ENCODE measurements around the gene SPSB3. TPM values are rescaled to one million over a fixed set of nuclear protein-coding genes. Genes with fewer than 3 reads are reported as not detected.

Gene SPSB3
- total RNA-seq, 1 donor from 2014 or later: 40.3 TPM

DNA sequence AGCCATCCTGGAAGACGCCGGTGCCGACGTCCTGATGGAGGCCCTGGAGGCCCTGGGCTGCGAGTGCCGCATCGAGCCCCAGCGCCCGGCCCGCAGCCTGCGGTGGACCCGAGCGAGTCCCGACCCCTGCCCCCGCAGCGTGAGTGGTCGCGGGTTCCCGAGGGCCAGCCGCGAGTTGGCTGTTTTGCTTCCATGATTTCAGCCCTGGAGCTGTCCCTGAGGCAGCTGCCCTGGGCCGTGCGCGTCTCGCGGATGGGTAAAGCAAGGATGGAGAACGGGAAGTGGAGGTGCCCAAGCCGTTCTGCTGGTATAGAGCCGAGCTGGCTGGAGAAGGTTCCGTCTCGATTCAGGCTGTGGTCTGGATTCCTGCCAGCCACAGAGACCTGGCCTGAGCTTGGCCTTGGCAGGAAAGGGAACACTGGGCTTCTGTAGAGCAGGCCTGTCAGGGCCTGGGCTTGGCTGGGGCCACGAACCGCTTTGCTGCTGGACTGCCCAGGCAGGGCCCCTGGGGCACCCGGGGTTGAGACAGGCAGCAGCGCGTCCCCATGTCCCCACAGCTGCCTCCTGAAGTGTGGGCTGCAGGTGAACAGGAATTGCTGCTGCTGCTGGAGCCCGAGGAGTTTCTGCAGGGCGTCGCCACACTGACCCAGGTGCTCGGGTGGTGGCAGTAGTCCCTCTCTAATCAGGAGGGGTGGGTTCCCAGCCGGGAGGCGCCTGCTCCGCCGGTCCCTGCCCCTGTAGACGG lies 8.5 kb downstream of the SPSB3 start:
- Mint-ChIP-seq H3K4me3 (peak overlapping the region; percentile 87), H3K36me3 (ENCODE audit: low read depth) (peaks cover 24% of the 10 kb centered on the region), H3K27ac (peak overlapping the region; percentile 56), H3K4me1 (peaks cover 24% of the 10 kb centered on the region), H3K27me3 (no peaks in the 10 kb centered on the region), H3K9me3 (no peaks in the 10 kb centered on the region)
- ChIA-PET CTCF (interaction anchor here (3.3 kb wide), 1 partner anchor 8 kb away, joined by 15 read pairs; the partner anchor contains the start of genes NUBP2 and SPSB3), POLR2A (interaction anchor here (1.1 to 5.6 kb wide), 2 partner anchors 9 to 67 kb away, joined by 6 to 88 read pairs; partner anchors contain the start of genes NUBP2 and SPSB3)
- TF ChIP-seq, protein P1, sequence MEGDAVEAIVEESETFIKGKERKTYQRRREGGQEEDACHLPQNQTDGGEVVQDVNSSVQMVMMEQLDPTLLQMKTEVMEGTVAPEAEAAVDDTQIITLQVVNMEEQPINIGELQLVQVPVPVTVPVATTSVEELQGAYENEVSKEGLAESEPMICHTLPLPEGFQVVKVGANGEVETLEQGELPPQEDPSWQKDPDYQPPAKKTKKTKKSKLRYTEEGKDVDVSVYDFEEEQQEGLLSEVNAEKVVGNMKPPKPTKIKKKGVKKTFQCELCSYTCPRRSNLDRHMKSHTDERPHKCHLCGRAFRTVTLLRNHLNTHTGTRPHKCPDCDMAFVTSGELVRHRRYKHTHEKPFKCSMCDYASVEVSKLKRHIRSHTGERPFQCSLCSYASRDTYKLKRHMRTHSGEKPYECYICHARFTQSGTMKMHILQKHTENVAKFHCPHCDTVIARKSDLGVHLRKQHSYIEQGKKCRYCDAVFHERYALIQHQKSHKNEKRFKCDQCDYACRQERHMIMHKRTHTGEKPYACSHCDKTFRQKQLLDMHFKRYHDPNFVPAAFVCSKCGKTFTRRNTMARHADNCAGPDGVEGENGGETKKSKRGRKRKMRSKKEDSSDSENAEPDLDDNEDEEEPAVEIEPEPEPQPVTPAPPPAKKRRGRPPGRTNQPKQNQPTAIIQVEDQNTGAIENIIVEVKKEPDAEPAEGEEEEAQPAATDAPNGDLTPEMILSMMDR (IDR thresholded peaks at IDR 0.05): no peak
- intact Hi-C loops (cut with micrococcal nuclease): loop anchor here (1.0 to 5.0 kb wide), 5 partner anchors 8 to 432 kb away; partner anchors contain the start of genes HAGH, MAPK8IP3, NUBP2 and SPSB3
- ATAC-seq (ENCODE audit: low read depth) (no peak), DNase-seq (no peak)

DNA sequence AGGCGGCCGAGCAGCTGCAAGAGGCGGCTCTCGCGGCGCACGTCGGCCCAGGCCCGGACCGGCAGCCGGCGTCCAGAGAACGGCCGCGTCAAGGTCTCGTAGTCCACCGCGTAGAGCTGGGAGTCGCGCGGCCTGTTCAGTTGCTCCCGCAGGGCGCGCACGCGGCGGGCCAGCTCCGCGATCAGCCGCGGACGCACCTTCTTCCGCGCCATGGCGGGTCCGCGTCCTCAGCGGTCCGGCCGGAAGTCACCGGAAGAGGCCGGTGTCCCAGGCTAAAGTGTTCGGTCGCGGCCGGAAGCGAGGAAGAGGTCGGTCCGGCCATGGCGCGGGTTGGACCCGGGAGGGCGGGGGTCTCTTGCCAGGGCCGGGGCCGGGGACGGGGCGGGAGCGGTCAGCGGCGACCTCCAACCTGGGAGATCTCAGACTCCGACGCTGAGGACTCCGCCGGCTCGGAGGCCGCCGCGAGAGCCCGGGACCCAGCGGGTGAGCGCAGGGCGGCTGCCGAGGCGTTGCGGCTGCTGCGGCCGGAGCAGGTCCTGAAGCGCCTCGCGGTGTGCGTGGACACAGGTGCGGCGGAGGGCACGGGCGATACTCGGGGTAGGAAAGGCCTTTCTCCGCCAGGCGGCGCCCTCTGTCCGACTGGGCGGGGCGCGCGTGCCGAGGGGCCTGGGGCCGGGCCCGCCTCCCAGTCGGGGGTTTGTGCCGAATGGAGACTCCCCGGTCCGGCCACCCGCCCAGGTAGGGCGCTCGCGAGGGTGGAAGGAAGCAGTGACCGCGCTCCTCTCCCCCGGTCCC lies 9.3 kb downstream of the SPSB3 start, which contains the start of gene MRPS34:
TSS of gene MRPS34 (minus strand) at position 227 of the 795 bp plus-strand sequence. CDS start at position 212, 15 bp downstream.
- peaks cover 31% of the 10 kb centered on the region for H3K36me3 Mint-ChIP-seq (ENCODE audit: low read depth)
- H3K27ac Mint-ChIP-seq: peak within 1 kb of the TSS; percentile 89
- H3K27me3 Mint-ChIP-seq: no peaks in the 10 kb centered on the region
- intact Hi-C loops (cut with micrococcal nuclease): loop anchor here (1.0 to 5.0 kb wide), 5 partner anchors 9 to 431 kb away; partner anchors contain the start of genes HAGH, MAPK8IP3, NUBP2 and SPSB3
- POLR2A ChIA-PET: interaction anchor here (0.6 to 5.6 kb wide), 14 partner anchors 10 to 352 kb away, joined by 3 to 88 read pairs (median 4); partner anchors contain the start of genes FAHD1, JPT2, MAPK8IP3 and NUBP2
- no peaks in the 10 kb centered on the region for H3K9me3 Mint-ChIP-seq
- H3K4me3 Mint-ChIP-seq: peak within 1 kb of the TSS; percentile 87
- TF ChIP-seq, protein P1 (IDR thresholded peaks at IDR 0.05): peak; percentile 50
- DNase-seq (peak; percentile 81), ATAC-seq (ENCODE audit: low read depth) (peak; percentile 58)
- H3K4me1 Mint-ChIP-seq: peaks cover 24% of the 10 kb centered on the region
- CTCF ChIA-PET: interaction anchor here (0.8 to 3.3 kb wide), 4 partner anchors 9 to 67 kb away, joined by 3 to 15 read pairs (median 3); partner anchors contain the start of genes MAPK8IP3, NUBP2 and SPSB3

DNA sequence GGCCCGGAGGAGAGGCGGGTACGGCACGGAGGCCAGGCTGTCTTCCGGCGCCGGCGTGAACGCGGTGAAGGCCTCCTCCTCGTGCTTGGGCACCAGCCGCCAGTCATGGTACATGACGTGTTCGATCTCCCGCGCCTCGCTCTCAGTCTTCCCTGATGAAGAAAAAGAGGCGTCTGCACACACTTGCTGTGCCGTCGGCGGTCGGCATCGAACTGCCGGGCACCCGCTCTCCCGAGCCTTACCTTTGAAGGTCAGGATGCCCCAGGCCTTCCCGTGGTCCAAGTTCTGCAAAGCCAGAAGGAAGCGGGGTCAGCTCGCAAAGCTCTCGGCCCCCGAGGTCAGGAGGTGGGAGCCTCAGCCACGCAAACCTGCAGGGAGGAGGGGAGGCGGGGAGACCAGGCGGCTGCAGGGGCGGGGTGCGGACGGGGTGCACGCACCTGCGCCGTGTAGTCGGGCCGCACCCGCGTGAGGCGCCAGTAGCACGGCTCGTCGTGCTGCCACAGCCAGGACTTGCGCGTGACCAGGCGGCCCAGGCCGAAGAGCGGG lies 9.9 kb downstream of the SPSB3 start, which contains the start of gene EME2:
TSS of gene EME2 (plus strand) at position 449 of the 546 bp plus-strand sequence. CDS start 418 bp downstream, outside the sequence.
- Mint-ChIP-seq H3K27ac (peak within 1 kb of the TSS; percentile 89), H3K27me3 (no peaks in the 10 kb centered on the region), H3K4me3 (peak within 1 kb of the TSS; percentile 87), H3K4me1 (peaks cover 24% of the 10 kb centered on the region), H3K36me3 (ENCODE audit: low read depth) (peaks cover 38% of the 10 kb centered on the region), H3K9me3 (no peaks in the 10 kb centered on the region)
- ChIA-PET POLR2A (interaction anchor here (0.6 to 5.6 kb wide), 13 partner anchors 10 to 352 kb away, joined by 3 to 88 read pairs (median 3); partner anchors contain the start of genes FAHD1, JPT2, MAPK8IP3 and NUBP2), CTCF (interaction anchor here (0.8 to 3.3 kb wide), 4 partner anchors 8 to 66 kb away, joined by 3 to 15 read pairs (median 3); partner anchors contain the start of genes MAPK8IP3, NUBP2 and SPSB3)
- peak; percentile 31 for DNase-seq
- no peak for ATAC-seq (ENCODE audit: low read depth)
- intact Hi-C loops (cut with micrococcal nuclease): loop anchor here (2.0 to 5.0 kb wide), 3 partner anchors 66 to 430 kb away; partner anchors contain the start of gene MAPK8IP3
- TF ChIP-seq, protein P1 (IDR thresholded peaks at IDR 0.05): no peak

DNA sequence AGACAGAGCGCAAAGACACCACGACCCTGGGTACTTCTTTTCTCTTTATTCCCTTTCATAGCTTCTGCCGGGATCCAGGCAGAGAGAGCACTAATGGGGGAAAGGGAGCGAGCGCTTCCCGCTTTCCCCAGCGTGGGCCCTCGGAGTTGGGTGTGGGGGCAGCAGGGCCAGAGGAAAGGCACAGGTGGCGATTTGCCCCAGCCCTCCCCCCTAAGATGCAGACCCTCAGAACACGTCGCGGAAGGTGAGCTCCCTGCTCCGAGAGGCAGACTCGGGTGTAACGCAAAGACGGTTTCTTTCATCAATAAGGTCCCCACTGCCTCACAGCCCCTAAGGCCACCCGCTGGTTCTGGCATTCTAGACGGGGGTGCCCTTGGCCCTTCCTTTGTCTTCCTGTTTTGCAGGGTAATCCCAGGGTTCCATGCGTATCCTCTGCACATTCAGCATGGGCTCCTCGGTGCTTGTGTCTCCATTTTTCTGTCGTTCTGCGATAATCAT lies 10.5 kb downstream of the SPSB3 start:
- intact Hi-C loops (cut with micrococcal nuclease): loop anchor here (2.0 to 5.0 kb wide), 4 partner anchors 65 to 430 kb away; partner anchors contain the start of genes CRAMP1, IFT140 and MAPK8IP3
- no peaks in the 10 kb centered on the region for H3K27me3 Mint-ChIP-seq
- H3K4me1 Mint-ChIP-seq: peaks cover 24% of the 10 kb centered on the region
- ChIA-PET CTCF (interaction anchor here (0.6 to 3.3 kb wide), 2 partner anchors 10 to 66 kb away, joined by 3 to 15 read pairs; partner anchors contain the start of genes MAPK8IP3, NUBP2 and SPSB3), POLR2A (interaction anchor here (0.7 to 5.6 kb wide), 10 partner anchors 8 to 468 kb away, joined by 3 to 88 read pairs (median 4); partner anchors contain the start of genes FAHD1, JPT2, MAPK8IP3 and NUBP2)
- peaks cover 42% of the 10 kb centered on the region for H3K36me3 Mint-ChIP-seq (ENCODE audit: low read depth)
- H3K9me3 Mint-ChIP-seq: no peaks in the 10 kb centered on the region
- ATAC-seq (ENCODE audit: low read depth) (no peak), DNase-seq (no peak)
- peak overlapping the region; percentile 87 for H3K4me3 Mint-ChIP-seq
- peak overlapping the region; percentile 89 for H3K27ac Mint-ChIP-seq
- TF ChIP-seq, protein P1 (IDR thresholded peaks at IDR 0.05): no peak

All from activated B cell treated with CpG ODN at 0.5 μM for 24 hours (primary cell).